Gastrocnemius medialis (tissue), 4 donors: Measurements from ENCODE around the gene H2AZ2. TPM values are rescaled to one million over a fixed set of nuclear protein-coding genes. Genes with fewer than 3 reads are reported as not detected.

ENCODE experiments used
- ATAC-seq, 2 donors: fragments of 150-250 bp; one replicate each; pipeline ENCODE4 v1.9.1; 2016
- DNase-seq, 2 donors: peaks; one replicate each; pipeline ENCODE4 v3.0.0-alpha.2; 2019
- H3K27ac ChIP-seq, 4 donors: fragments of 200-600 bp; sonication (generic); 1 replicate in 1 of 4; 2 replicates in 3 of 4; pipeline ENCODE4 v1.5.1; 2016 to 2018; ENCODE audit warnings: mild to moderate bottlenecking in 2 of 4, moderate library complexity in 1 of 4
- H3K27me3 ChIP-seq, 3 donors: fragments of 200-600 bp; sonication (generic) in 2 of 3; 1 replicate in 1 of 3; 2 replicates in 2 of 3; pipeline versions ENCODE4 v1.5.1 to v1.6.0; 2016 to 2019; ENCODE audit warnings: mild to moderate bottlenecking in 1 of 3, moderate library complexity in 1 of 3
- H3K36me3 ChIP-seq, 2 donors: fragments of 200-600 bp; sonication (generic) in 1 of 2; one replicate each; pipeline ENCODE4 v1.5.1; 2017 to 2018
- H3K4me1 ChIP-seq, 2 donors: fragments of 200-600 bp; sonication (generic) in 1 of 2; one replicate each; pipeline ENCODE4 v1.5.1; 2016 to 2017; ENCODE audit warnings: mild to moderate bottlenecking in 2 of 2
- H3K4me3 ChIP-seq, 4 donors: fragments of 200-600 bp; sonication (generic) in 3 of 4; 1 replicate in 1 of 4; 2 replicates in 3 of 4; pipeline ENCODE4 v1.5.1; 2016 to 2019; ENCODE audit warnings: mild to moderate bottlenecking in 2 of 4
- H3K9me3 ChIP-seq, 3 donors: fragments of 200-600 bp; sonication (generic) in 2 of 3; 1 replicate in 1 of 3; 2 replicates in 2 of 3; pipeline ENCODE4 v1.5.1; 2016 to 2019
- POLR2A ChIP-seq, 2 donors: fragments of 450-650 bp; IDR thresholded peaks; one replicate each; pipeline ENCODE4 v1.6.1; 2017; ENCODE audit warnings: antibody characterized with exemption in 2 of 2, mild to moderate bottlenecking in 2 of 2, moderate library complexity in 2 of 2
- in situ Hi-C, 4 donors: fragments of 200-750 bp; cut with MboI; loops; one replicate each; pipeline versions ENCODE4 v1.15.0 to v1.8.0; 2017; ENCODE audit warnings: low sequenced_read_pairs in 4 of 4
- intact Hi-C: fragments of 100-400 bp; cut with DNase I; formaldehyde crosslinking; loops from one replicate; pipeline ENCODE4 v1.15.1; 2023; ENCODE audit warnings: low total_unique reads
- total RNA-seq, 4 donors: library from RNA; depleted of rRNA; stranded (reverse); fragments of >200 nt; gene quantifications; one replicate each; pipeline versions ENCODE4 v1.1.0 to v1.2.3, GENCODE V29; 2016
- TF ChIP-seq, protein P1 (sequence below), 5 experiments: fragments of 450-650 bp in 3 of 5; fragments of 200-600 bp in 2 of 5; sonication (generic) in 2 of 5; IDR thresholded peaks in 4 of 5; conservative IDR thresholded peaks in 1 of 5; 1 replicate in 4 of 5; 2 replicates in 1 of 5; pipeline ENCODE4 v1.5.1; 2016 to 2019; ENCODE audit warnings: antibody characterized with exemption in 5 of 5, mild to moderate bottlenecking in 3 of 5, moderate library complexity in 3 of 5

Gene H2AZ2
- 100 to 1,000 TPM in 3 of 4 donors, 10 to 100 TPM in 1; 83.0 to 147 (median 132) TPM for total RNA-seq

DNA sequence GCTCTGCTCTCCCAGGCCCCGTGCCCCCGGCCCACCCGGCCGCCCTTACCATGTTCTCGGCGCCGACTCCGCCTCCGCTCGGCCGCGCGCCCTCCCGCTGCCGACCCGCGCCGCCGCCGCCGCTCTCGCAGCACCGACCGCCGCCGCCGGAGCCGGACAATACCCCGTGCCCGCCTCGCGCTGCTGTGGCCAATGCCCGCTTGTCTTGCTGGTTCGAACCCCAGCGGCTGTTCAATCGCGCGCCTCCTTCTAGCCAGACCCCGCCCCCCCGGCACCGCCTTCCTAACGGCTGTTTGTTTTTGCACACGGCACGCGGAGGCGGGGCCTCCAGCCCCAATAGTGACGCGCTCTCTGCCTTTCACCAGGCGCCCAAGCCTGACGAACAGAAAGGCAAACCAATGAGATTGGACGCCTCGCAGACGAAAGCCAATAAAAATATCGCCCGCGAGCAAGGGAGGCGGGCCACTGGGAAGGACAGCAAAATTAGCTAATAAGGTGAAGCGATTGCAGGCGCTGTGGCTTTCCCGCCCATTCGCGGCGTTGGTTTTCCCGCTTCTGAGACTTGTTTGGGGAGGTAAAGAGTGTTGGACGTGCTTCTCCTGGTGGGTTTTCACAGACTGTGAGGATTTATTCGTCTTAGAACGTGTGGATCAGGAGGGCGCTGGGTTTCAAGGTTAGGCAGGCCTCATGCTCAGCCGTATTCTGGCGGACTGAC is at the start of gene H2AZ2:
TSS of gene H2AZ2 (minus strand) at position 168 of the 715 bp plus-strand sequence. CDS start at position 52, 116 bp downstream.
- H3K27ac ChIP-seq, result peak within 1 kb of the TSS; percentile 90 to 94 (median 93)

DNA sequence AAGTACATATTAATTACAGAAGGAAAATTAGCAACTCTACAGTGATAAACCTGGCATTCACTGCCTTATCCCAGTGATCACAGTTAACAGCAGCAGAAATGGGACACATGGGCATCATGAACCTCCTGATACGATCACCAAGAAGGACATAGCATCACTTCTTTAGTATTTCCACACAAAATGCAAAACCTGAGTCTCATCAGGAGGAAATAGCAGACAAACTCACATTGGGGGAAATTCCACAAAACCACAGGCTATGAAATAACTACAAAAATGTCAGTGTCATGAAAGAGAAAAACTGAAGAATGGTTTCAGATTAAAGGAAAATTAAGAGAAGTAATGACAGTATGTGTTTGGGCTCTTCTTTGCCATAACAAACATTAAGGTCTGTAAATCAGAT is 49.4 kb upstream of the H2AZ2 start:
- TF ChIP-seq POLR2A (IDR thresholded peaks at IDR 0.05), result no peak
- TF ChIP-seq, protein P1, sequence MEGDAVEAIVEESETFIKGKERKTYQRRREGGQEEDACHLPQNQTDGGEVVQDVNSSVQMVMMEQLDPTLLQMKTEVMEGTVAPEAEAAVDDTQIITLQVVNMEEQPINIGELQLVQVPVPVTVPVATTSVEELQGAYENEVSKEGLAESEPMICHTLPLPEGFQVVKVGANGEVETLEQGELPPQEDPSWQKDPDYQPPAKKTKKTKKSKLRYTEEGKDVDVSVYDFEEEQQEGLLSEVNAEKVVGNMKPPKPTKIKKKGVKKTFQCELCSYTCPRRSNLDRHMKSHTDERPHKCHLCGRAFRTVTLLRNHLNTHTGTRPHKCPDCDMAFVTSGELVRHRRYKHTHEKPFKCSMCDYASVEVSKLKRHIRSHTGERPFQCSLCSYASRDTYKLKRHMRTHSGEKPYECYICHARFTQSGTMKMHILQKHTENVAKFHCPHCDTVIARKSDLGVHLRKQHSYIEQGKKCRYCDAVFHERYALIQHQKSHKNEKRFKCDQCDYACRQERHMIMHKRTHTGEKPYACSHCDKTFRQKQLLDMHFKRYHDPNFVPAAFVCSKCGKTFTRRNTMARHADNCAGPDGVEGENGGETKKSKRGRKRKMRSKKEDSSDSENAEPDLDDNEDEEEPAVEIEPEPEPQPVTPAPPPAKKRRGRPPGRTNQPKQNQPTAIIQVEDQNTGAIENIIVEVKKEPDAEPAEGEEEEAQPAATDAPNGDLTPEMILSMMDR (IDR thresholded peaks at IDR 0.05 in 4 of 5, conservative IDR thresholded peaks at IDR 0.05 in 1 of 5), result no peak
- Histone ChIP-seq H3K4me1 (peaks cover 0 to 10% of the 10 kb centered on the region in 2 donors), H3K4me3 (no peak overlapping the region), H3K27ac (no peak overlapping the region), H3K9me3 (no peaks in the 10 kb centered on the region), H3K36me3 (no peaks in the 10 kb centered on the region), H3K27me3 (no peaks in the 10 kb centered on the region)
- intact Hi-C loops (no loop called here), in situ Hi-C loops (no loop called here)
- DNase-seq, result no peak
- ATAC-seq, result no peak

More for the DNA sequence above, at the start of gene H2AZ2:
- no peaks in the 10 kb centered on the region for H3K27me3 ChIP-seq
- peak; percentile 98 for TF ChIP-seq POLR2A (IDR thresholded peaks at IDR 0.05)
- TF ChIP-seq, protein P1 (IDR thresholded peaks at IDR 0.05 in 4 of 5, conservative IDR thresholded peaks at IDR 0.05 in 1 of 5), result peak in 3 of 5 experiments; percentile 6 to 74 (median 31)
- peaks cover 21 to 38% of the 10 kb centered on the region in 2 donors for H3K4me1 ChIP-seq
- intact Hi-C loops (loop anchor here (1.0 to 5.0 kb wide), 8 partner anchors 37 to 536 kb away; partner anchors contain the start of genes NUDCD3, OGDH, PPIA and PURB), in situ Hi-C loops (loop anchor here in 3 of 4 donors (5.0 to 10.0 kb wide), 3 partner anchors 253 to 266 kb away; partner anchors contain the start of gene TMED4 (in 2 of the 3))
- no peaks in the 10 kb centered on the region for H3K36me3 ChIP-seq
- H3K9me3 ChIP-seq, result no peaks in the 10 kb centered on the region
- ATAC-seq (peak; percentile 95 to 96), DNase-seq (peak; percentile 100)
- H3K4me3 ChIP-seq, result peak within 1 kb of the TSS; percentile 67 to 79 (median 70)

DNA sequence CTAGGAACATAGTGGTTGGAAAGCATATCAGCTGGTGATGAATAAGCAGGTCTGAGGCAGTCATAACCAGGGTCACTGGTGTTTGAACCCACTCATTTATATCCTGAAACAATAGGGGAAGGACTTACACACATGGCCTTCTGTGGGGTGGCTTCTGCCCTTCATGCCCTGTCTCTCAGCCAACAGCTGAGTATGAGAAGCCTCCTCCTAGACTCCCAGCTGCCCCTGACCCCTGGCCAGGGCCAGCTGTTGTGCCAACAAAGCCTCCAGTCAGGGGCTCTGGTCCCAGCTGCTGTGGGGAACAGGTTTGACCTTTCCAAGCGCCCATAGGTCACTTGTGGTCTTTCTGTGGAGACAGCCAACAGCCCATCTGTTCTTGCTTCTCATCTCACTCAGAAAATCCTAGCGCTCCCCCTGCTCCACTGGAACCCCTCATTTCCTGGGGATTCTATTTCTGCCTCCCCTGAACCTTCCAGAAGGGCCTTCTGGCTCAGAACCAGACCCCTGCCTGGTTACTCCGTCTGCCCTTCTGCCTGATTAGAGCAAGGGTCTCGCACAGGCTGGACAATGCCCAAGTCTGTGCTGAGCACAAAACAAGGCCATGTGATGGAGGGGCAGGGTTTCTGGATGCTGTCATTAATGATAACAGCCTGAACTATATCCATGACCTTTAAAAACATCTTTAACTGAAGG is 47.1 kb upstream of the H2AZ2 start:
- TF ChIP-seq, protein P1 (IDR thresholded peaks at IDR 0.05 in 4 of 5, conservative IDR thresholded peaks at IDR 0.05 in 1 of 5), result no peak
- no peak for TF ChIP-seq POLR2A (IDR thresholded peaks at IDR 0.05)
- in situ Hi-C loops, result no loop called here
- no peak for ATAC-seq

DNA sequence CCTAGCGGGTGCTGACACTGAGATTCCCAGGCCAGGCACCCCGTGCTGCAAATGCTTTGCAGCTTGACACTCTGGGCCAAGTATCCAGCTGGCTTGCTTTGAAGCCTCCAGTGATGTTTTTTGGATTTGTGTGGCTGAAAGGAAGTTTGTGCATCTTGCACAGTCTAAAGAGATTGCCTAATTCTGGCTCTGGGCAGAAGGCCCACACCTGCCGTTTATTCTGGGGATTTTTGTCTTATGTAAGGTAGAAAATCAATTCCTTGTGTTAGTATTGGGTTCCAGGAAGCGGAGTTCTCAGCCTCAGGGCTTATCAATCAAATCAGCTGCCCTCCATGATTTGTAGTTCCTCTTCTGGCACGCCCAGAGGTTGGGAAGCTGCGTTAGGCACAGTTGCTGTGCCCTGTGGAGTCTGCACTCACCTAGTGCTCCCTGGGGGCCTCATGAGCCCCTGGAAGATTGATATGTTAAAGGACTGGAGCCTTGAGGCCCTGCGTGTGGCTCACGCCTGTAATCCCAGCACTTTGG is 45.9 kb upstream of the H2AZ2 start:
- Histone ChIP-seq H3K27me3 (no peaks in the 10 kb centered on the region), H3K4me1 (peaks cover 0 to 10% of the 10 kb centered on the region in 2 donors), H3K4me3 (no peak overlapping the region), H3K36me3 (no peaks in the 10 kb centered on the region), H3K27ac (no peak overlapping the region), H3K9me3 (no peaks in the 10 kb centered on the region)
- in situ Hi-C loops, result no loop called here
- peak in 1 of 2 donors; percentile 50 for ATAC-seq
- TF ChIP-seq, protein P1 (IDR thresholded peaks at IDR 0.05 in 4 of 5, conservative IDR thresholded peaks at IDR 0.05 in 1 of 5), result no peak
- no peak for TF ChIP-seq POLR2A (IDR thresholded peaks at IDR 0.05)
- no peak for DNase-seq
- intact Hi-C loops, result no loop called here

More for the DNA sequence above, 47.1 kb upstream of the H2AZ2 start:
- Histone ChIP-seq H3K4me1 (peaks cover 0 to 10% of the 10 kb centered on the region in 2 donors), H3K4me3 (no peak overlapping the region), H3K27me3 (no peaks in the 10 kb centered on the region), H3K27ac (peak overlapping the region in 1 of 4 donors; percentile 26), H3K36me3 (no peaks in the 10 kb centered on the region), H3K9me3 (no peaks in the 10 kb centered on the region)
- intact Hi-C loops, result no loop called here
- DNase-seq, result no peak
